GM21526 (cell line): ENCODE data around the gene MIDN.
"Not testable (repeated sequence)": the region's sequence is repeated elsewhere in the genome, so short reads cannot be mapped to it uniquely, and the experiment has no call there.

Source experiments
- ATAC-seq: cut with Tn5 transposase; IDR thresholded peaks from one replicate; pipeline ENCODE4 v1.9.1; 2021; ENCODE audit warnings: moderate library complexity; ENCODE audit not compliant: unreplicated experiment, low FRiP score

The MIDN gene

DNA sequence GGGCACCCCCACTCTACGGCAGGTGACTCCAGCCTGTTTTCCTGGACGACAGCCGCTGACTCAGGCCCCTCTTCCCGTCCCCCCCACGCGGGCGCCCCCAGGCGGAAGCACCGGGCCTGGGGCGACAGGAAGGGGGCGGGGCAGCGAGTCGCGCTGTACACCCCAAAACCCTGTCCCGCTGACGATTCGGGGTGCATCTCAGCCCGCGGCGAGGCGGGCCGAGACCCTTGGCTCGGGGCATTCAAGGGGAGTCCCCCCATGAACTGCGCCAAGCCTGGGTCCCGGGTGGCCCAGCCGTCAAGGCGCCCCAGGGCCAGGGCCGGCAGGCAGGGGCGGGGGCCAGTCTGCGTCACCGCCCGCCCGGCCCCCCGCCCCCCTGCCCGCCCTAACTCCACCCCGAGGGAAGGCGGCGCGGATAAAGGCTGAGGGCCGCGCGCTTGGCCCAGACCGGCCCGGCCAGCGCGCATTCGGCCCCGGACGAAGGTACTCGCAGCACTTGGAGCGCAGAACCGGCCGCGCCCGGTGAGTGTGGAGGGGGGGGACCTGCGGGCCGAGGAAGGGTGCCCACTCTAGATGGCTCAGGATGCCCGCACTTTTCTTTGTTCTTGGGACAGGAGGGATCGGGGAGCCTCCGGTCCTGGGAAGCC, at the start of gene MIDN:
TSS of gene MIDN (plus strand) at position 445 of the 647 bp plus-strand sequence. CDS start 1,714 bp downstream, outside the sequence.
- peak; percentile 8 for ATAC-seq

DNA sequence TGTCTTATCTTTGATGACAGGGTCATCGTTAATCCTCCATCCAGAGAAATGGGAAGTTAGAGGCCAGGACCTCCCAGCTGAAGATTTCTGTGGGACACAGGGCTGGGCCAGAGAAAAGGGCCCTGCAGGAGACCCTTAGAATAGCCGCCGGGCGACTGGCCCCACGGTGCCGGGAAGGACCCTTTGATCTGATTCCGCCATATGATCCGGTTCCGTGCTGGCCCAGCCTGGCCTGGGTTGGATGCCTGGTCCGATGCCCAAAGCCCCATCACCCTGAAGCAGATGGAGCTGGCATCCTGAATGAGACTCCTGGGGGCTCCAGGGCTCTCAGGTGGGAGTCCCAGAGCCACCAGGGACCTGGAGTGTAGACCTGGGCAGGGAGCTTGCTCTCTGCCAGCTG, 48.9 kb upstream of the MIDN start:
- no peak for ATAC-seq

DNA sequence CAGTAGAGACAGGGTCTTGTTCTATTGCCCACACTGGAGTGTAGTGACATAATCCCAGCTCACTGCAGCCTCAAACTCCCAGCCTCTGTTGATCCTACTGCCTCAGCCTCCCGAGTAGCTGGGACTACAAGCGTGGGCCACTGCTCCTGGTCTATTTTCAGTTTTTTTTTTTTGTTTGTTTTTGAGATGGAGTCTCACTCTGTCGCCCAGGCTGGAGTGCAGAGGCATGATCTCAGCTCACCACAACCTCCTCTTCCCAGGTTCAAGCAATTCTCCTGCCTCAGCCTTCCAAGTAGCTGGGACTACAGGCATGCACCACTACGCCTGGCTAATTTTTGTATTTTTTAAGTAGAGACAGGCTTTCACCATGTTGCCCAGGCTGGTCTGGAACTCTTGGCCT, 47.8 kb upstream of the MIDN start:
- ATAC-seq = not testable (repeated sequence)

DNA sequence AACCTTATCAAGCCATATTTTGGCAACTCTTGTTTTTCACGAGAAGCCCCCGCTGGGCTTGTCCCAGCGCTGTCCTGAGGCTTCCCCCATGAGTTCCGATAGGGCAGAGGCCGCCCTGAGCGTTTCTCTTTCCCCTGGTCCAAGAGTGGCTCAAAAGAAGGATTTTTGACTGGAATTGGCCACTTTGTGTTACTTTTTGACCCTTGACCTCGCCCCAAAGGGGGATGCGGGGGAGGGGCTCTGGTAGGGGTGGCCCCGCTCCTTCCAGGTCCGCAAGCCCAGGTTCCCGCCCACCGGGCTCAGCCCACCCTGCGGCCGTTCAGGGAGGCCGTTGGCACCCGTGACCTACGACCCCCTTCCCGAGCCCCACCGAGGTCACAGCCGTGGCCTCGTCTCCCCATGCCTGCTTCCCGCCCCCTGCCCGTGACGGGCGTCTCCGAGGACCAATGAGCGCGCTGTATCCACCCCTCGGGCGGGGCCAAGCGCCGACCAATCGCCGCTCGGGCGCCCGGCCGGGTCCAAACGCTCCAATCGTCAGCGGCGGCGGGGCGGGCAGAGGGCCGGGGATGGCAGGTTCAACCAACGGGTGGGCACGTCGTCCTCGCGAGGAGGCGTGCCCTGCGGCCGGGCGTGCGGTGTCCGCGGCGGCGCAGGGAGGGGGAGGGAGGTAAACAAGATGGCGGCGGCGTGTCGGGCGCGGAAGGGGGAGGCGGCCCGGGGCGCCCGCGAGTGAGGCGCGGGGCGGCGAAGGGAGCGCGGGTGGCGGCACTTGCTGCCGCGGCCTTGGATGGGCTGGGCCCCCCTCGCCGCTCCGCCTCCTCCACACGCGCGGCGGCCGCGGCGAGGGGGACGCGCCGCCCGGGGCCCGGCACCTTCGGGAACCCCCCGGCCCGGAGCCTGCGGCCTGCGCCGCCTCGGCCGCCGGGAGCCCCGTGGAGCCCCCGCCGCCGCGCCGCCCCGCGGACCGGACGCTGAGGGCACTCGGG, 43.0 kb upstream of the MIDN start, which contains the start of gene STK11:
TSS of gene STK11 (plus strand) at position 665 of the 986 bp plus-strand sequence. CDS start 1,136 bp downstream, outside the sequence.
- peak; percentile 78 for ATAC-seq

DNA sequence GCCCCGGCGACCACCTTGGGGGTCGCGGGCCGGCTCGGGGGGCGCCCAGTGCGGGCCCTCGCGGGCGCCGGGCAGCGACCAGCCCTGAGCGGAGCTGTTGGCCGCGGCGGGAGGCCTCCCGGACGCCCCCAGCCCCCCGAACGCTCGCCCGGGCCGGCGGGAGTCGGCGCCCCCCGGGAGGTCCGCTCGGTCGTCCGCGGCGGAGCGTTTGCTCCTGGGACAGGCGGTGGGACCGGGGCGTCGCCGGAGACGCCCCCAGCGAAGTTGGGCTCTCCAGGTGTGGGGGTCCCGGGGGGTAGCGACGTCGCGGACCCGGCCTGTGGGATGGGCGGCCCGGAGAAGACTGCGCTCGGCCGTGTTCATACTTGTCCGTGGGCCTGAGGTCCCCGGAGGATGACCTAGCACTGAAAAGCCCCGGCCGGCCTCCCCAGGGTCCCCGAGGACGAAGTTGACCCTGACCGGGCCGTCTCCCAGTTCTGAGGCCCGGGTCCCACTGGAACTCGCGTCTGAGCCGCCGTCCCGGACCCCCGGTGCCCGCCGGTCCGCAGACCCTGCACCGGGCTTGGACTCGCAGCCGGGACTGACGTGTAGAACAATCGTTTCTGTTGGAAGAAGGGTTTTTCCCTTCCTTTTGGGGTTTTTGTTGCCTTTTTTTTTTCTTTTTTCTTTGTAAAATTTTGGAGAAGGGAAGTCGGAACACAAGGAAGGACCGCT, 42.1 kb upstream of the MIDN start:
- ATAC-seq = no peak

DNA sequence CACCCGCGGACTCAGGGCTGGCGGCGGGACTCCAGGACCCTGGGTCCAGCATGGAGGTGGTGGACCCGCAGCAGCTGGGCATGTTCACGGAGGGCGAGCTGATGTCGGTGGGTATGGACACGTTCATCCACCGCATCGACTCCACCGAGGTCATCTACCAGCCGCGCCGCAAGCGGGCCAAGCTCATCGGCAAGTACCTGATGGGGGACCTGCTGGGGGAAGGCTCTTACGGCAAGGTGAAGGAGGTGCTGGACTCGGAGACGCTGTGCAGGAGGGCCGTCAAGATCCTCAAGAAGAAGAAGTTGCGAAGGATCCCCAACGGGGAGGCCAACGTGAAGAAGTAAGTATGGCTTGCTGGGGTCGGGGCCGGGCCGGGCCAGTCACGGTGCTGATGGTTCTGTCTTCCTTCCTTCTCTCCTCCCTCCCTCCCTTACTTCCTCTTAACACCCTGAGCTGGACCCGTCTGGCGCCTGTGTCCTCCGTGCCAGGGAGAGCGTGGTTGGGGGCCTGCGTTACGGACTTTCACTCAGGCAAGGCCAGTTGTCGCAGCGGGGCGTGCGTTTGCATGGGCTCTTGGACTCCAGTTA, 41.4 kb upstream of the MIDN start:
- no peak for ATAC-seq

DNA sequence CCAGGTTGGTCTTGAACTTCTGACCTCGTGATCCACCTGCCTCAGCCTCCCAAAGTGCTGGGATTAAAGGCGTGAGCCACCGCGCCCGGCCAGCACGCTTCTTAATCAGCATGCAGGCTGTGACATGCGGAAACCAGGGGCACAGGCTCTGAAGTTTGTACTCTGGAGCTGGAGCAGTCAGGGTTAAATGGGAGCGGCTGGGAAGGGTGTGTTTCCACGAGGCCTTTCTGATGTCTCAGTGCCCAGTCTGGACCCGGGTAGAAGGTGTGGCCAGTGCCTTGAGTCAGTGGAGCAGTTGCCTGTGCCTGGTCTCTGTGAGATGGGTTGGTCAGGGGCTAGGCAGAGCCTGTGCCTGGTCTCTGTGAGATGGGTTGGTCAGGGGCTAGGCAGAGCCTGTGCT, 39.6 kb upstream of the MIDN start:
- not testable (repeated sequence) for ATAC-seq

DNA sequence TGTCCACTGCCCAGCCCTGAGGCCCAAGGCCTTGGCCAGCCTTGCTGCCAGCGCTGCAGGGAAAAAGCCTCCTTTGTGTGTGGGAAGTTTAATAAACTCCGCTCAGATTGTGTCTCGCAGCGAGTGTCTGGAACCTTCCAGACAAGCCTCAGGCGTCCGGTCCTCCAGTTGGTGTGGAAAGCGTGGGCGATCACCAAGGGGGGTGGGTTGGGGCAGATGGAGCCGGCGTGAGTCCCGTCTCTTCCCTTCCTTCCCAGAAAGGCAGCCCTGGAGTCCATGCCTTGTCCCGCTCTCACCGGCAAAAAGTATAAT, 38.2 kb upstream of the MIDN start:
- no peak for ATAC-seq

DNA sequence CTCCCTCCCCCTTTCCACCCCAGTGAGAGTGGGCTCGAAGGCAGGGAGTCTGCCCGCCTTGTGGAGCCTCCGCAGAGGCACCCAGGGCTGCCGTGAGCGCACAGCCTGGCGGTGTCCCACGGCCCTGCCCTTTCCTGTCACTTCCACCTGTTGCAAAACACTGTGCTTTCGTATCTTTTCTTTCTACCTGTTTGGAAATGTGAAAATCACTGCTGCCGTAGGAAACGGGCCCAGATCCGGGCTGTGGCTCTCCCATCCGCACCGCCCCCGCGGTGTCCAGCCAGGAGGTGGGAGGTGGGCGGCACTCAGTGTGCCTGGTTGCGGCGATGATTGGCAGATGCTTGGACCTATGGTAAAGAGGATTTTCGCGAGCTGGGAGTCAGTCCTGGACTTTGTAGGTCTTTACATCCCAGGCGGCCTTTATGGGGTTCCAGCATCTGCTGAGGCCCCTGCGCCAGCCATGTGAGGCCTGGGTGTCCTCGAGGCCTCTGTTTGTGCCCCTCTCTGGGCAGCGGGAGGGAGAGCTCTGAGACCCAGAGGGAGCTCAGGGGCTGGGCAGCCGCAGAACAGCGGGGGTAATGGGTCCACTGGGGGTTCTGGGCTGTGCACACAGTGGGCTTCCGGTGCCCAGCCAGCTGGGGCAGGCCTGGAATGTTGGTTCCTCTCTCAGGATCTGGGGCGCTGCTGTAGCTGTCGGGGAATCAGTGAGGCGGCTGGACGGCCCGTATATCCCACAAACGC, 36.7 kb upstream of the MIDN start:
- no peak for ATAC-seq

DNA sequence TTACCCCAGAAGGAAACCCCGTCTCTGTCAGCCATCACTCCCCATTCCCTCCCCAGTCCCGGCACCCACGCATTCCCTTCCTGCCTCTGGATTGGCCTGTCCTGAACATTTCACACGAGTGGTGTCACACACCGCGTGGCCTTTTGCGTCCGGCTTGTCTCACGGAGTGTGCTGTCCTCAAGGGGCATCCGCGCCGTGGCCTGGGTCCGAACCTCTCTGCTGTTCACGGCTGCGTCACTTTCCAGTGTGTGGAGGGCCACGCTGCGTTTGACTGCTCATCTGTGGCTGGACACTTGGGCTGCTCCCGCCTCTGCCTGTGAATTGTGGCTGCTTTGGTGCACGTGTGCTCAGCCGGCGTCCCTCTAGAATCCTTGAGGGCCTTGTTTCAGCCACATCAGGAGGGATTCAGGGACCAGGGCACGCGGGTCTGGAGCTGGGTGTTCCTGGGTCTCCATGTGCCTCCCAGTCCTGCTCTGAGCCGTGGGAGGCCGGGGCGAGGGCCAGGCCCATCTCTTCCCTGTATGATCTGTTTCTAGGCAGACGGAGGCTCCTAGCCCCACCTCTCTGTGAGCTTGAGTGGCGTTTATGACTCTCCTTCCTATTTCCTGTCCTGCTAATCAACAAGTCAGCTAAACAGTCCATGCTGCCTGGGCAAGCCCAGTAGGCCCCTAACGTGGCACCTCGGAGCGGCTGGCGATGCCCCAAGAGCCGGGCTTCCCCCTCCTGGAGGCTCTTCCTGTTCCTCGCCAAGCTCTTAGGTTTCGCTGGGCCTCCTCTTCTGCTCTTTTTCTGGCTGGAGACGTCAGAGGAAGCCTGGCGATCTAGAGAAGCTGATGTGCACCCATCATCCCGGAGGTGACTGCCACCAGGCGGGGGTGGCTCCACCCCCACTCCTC, 34.7 kb upstream of the MIDN start:
- no peak for ATAC-seq

DNA sequence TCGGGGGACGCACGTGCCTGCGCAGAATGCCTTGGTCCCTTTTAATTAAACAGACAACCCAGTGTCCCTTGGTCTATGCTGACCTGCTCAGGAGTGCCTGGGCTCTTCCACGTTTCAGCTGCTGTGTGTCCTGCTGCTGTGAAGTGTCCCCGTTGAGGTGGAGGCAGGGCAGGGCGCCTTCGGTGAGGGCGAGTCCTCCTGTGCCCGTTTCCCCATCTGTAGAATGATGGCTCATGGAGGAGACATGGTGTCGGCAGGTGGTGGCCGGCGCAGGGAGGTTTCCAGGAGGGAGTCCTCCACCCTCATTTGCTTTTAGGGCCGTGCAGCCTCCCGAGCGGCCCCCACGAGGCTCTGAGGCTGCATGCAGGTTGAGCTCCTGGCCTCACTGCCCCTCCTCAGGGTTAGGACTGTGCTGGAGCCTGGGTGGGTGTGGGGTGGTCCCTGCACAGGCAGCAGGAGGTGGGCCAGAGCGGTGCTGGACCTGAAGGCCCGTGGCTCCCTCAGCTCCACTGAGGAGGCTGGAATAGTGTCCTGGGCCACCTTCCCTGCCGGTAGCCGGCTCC, 34.0 kb upstream of the MIDN start:
- no peak for ATAC-seq

DNA sequence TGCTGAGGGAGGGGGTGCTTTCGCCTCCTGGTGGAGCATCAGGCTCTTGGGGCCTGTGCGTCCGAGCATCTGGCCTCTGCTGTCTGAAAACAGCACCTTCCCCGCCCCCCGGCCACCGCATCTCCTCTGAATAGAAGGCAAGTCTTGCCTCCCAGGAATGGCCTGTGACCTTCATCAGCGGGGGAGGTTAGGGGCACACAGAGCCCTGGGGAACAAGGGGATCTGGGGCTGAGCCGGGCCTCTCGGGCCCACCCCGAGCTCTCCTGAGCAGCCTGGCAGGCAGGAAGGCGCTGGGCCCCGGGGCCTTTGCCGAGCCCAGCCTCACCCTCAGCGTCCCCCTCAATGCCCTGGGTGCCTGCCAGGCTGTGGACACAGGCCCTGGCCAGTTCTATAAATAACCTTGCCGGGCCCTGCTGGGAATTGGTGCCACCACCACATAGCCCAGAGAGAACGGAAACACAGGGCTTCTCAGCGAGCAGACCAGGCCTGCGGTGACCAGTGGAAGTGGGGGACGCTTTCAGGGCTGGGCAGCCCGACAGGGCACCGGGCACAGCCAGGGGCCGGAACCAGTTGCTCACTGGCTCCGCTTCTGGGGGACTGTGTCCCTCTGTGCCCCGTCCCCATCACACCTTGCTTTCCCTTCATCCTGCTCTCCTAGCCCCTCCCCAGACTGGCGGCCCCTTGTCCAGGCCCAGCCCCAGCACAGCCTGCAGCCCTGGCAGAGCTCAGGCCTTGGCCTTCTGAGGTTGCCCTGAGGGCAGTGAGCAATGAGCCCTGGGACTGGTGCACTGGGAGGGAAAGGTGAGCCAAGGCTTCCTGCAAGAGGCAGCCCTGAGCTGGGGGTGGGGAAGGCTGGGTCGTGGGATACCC, 33.3 kb upstream of the MIDN start:
- ATAC-seq = no peak

DNA sequence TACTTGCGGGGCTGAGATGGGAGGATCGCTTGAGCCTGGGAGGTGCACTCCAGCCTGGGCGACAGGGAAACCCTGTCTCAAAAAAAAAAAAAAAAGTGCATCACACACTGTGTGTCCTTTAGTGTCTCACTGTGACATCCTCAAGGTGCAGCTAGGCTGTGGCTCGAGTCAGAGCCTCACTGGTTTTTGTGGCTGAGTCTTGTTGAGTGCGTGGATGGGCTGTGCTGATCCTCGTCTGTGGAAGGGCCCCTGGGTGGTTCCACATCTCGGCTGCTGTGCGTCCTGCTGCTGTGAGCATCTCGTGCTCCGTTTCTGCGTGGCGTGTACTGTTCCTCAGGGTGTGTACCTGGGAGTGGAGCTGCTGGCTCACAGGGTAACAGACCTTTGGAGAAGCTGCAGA, 31.6 kb upstream of the MIDN start:
- ATAC-seq = no peak

DNA sequence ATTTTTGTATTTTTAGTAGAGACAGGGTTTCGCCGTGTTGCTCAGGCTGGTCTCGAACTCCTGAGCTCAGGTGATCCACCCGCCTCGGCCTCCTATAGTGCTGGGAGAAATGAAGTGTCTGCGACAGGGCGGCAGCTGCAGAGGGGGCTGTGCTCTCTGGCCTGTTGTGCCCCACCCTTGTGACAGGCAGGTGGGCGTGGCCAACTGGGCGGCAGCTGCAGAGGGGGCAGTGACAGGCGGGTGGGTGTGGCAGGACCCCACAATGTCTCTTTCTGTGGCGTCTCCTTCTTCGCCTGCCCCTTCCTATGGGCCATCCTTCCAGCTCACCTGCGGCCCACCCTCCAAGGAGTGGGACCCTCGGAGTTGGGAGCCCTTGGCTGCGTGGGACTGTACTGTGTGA, 31.0 kb upstream of the MIDN start:
- ATAC-seq = no peak

DNA sequence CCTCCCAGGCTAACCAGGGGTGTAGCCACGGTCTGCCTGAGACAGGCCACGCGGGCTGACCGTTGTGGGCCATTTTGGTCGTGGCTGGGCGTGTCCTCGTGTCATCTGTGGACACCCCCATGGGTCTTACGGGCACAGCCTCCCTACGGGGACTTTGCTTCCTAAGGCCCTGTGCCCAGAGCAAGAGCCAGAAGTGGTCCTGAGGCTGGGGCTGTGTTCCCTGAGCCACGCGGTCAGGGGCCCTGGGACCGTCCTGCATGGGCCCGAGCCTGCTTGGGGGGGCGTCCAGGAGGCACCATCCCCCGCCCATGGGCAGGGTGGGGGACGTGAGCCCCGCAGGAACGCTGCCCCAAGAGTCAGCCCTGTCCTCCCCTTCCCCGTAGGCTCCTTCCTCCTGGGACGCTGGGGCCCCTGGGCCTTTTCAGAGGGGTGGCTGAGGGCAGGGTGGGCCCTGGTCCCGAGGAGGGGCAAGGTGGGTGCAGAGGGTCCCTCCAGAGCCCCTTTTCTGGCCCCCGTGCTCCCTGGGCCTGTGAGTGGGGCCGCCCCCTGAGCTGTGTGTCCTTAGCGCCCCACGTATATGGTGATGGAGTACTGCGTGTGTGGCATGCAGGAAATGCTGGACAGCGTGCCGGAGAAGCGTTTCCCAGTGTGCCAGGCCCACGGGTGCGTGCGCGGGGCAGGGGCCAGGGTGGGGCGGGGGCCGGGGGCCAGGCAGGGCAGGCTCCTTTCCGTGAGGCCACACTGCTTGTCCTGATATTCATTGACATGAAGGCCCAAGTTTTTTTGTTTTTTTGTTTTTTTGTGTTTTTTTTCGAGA, 29.4 kb upstream of the MIDN start:
- ATAC-seq = no peak

DNA sequence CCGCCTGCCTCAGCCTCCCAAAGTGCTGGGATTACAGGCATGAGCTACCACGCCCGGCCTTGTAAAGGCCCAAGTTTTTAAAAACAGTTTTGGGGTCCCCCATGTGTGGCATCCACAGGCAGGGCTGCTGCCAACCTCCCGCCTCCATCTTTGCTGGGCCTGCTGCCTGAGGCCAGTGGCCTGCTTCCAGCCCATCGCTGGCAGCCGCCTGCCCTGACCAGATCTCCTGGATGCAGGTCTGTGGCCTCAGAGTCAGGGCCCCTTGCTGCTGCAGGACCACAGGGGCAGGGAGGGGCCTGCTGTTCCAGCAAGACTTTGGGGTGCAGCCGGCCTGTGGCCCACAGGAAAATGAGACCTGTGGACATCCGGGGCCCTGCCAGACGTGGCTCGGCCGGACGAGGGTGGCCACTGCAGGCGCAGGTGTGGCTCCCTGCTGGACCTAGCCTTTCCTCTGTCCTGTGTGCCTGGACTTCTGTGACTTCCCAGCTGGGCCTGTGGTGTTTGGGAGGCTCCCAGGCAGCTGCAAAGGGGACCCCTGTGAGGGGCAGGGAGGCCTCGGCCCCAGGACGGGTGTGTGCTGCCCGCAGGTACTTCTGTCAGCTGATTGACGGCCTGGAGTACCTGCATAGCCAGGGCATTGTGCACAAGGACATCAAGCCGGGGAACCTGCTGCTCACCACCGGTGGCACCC, 28.5 kb upstream of the MIDN start:
- no peak for ATAC-seq
